ENCODE measurements around the gene AGER. TPM values are rescaled to one million over a fixed set of nuclear protein-coding genes. Genes with fewer than 3 reads are reported as not detected.

AGER gene
- 0.50 and 1.4 TPM in 2 replicates for total RNA-seq

DNA sequence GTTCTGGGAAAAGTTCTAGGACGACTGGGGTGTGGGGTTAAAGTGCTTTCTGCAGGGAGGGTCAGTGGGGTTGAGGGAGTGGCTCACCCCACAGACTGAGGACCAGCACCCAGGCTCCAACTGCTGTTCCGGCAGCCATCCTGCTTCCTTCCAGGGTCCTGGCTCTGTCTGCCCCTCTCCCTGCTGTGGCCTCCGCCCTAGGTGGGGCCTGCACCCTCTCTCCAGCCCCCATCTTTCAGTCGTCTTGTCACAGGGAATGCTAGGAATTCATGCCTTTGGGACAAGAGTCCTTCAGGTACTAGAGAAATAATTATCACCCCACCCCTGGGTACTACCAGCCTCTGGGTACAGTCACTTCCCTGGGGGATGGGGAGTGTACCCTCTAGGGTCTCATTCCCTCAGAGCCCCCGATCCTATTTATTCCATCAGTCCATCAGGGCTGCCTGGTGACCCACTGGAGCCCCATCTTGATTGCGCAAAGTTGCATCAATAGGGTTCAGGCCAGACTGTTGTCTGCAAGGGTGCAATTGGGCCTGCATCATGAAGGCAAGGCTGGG lies at the start of gene AGER:
Gene AGER, minus strand, starts transcription at position 170 of the 557 bp plus-strand sequence. Its CDS starts 31 bp downstream, at position 139.

DNA sequence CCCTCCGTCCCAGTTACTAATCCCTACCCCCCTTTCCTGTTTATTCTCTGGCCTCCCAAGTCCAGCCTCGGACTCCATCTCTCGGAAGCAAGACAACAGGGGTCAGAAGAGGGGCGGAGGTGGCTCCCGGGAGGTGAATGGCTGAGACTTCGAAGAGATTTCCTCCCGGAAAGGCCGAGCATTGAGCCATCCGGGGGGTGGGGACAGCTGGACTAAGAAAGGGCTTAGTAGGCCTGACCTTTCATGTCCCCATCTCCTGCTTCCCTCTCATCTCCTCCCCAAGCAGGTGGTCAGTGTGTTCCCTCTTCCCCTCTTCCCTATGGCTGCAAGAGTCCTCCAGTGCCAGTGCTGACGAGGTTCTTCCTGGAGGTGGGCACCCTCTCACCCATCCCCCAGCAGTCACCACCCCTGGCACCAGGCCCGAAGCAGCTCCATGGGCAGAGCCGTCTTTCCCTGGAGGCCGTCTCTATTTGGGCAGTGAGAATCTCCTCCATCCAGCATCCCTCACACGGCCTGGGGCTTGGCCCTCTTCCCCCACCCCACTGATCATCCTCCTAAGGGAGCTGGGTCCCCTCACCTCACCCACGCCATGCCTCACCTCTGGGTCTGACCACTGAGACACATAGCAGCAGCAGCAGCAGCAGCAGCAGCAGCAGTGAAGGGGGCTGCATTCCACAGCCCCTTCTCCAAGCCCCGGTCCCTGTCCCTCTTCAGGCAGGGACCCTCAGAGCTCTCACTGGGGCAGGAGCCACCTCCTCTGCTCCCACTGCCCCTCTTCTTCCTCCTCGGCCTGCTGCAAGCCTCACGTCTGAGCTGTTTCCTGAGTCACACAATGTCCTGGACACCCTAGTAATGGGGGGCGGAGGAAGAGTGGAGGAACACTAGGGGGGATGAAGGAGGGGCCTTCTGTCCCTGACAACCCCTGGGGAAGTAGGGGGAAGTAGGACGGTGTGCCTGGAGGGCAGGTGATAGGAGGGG lies 39.5 kb upstream of the AGER start, which contains the start of gene NOTCH4:
Gene NOTCH4, minus strand, starts transcription at position 810 of the 978 bp plus-strand sequence. Its CDS starts 139 bp downstream, at position 671.

DNA sequence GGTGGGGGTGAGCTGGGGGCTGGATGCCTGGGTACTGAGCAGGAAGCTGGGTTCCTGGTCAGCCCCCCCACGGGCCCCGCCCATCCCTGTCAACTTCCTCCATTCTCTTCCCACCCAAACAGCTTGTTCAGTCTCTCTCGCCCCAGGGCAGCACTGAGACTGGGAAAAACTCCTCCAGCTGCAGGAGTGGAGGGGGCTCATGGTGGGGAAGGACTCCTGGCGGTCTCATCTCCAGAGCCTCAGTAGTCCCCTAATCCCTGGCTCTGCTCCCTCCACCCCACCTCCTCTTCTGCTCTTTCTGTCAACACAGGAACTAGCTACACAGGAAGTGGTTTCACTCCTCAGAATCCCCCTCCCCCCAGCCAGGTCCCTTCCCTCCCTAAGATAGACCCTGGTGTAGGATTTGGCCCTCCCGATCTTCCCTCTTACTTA lies 8.6 kb upstream of the AGER start, which contains the start of gene GPSM3:
Gene GPSM3, minus strand, starts transcription at position 36 of the 432 bp plus-strand sequence. CDS start 130 bp downstream, outside the sequence.

DNA sequence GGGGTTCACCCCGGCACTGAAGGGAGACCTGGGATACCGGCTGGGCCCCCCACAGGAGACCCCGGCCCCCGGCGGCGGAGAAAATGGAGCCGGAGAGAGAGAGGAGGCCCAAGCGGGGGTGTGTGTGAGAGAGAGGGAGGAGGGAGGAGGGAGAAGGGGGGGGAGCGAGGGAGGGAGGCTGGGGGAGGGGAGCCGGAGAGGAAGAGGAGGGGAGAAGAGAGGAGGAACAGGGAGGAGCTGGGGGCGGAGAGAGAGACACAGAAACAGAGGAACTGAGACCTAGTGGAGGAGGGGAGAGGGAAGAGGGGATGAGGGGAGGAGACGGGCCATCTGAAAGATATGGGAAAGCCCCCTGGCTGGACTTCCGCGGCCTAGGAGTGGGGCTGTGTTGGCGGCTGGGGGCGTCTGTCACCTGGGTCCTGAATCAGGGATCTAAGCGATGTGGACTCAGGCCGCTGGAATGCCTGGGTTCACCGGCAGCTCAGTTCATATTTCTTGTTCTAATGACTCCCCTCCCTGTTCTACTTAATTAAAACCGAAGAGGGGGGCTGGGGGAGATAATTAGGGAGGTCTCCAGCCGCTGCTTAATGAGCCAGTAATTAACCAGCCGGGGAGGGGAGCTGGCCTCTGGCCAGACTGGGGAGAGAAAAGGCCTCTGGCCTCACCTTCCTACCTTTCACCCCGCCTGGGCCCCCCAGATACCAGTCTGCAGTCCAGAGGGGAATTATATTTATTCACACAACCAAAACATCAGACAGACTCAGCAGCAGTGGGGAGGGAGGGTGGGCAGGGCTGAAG lies 6.2 kb upstream of the AGER start, which contains the start of gene PBX2:
Gene PBX2, minus strand, starts transcription at position 149 of the 798 bp plus-strand sequence. CDS start 287 bp downstream, outside the sequence.

DNA sequence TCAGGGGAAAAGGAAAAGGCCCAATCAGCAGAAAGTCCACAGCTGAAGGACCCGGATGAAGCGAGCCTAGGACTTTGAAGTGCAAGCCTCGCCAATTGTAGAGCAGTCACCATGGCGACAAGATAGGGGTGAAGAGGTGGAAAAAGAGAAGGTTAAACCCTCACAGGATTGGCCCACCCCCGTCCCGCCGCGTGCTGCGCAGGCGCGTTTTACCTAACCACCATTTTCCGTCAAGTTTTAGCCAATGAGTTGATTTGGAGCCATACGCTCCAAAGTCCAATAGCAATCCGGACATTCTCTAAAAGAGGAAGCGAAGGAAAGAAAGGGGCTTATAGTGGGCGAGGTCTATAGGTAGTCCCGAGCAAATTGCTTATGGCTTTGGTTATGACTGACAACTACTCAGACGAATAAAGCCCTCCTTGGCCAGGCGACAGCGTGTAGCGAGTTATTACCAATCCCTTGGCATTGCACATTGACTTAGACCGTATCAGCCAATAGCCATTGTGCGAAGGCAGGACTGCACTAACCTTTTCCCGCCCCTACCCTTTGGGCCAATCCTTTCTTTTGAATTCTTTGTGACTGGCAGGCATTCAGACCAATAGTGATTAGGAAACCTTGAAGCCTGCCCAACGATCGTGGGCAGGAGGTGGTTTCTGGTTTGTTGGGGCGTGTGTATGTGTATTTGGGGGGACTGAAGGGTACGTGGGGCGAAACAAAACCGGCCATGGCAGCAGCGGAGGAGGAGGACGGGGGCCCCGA lies 6.1 kb downstream of the AGER start, which contains the start of gene RNF5:
Gene RNF5, plus strand, starts transcription at position 618 of the 759 bp plus-strand sequence. Its CDS starts 107 bp downstream, at position 725.

DNA sequence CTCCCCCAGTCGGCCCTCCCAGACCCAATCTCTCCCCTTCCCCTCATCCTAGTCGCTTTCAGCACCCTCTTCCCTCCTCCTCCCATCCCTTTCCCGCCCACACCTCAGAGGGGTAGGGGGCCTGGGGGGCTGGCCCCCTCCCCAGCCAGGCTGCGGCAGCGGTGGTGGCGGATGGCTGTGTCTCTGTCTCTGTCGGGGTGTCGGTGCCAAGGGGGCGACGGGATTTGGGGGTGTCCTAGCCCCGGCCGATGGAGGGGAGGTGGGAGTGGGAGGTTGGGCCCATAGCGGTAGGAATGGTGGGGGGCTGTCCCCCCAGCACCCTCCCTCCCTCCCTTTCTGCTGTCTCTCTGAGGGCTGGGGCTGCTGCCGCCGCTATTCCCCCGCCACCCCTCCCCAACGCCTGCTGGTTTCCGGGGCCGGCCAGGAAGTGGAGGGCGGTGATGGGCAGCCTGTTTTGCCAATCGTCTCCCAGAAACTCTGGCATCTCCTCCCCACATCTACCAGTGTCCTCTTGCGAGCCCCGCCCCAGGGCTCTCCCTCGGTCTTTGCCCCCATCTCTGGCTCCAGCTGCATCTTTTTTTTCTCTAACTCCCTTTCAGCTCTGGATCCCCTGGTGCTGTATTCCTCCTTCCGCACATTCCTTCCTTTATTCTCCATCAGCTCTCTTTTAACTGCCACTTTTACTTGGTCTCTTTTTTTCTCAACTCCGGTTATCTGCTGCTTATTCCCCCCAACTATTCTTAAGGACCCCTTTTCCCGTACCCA lies 8.2 kb downstream of the AGER start, which contains the start of gene AGPAT1:
Gene AGPAT1, minus strand, starts transcription at position 374 of the 765 bp plus-strand sequence. CDS start 4,588 bp downstream, outside the sequence.

DNA sequence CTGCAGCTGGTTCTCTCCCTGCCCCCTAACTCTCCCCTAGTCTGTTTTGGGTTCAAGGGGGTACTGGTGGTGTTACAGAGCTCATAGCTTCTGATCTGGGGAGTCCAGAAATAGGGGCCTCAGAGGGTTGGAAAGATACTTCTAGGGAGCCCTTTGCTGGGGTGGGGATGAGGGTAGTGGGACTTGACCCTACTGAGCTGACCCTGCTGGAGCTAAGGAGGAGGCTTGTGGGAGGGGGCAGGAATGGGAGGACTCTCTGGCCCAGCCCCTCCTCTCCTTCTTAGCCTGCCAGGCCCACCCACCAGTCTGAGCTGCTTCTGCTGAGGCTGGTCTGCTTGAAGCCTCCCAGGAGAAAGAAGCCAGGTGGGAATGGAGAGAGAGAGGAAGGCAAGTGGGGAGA lies 19.8 kb downstream of the AGER start, which contains the start of gene EGFL8:
Gene EGFL8, plus strand, starts transcription at position 301 of the 400 bp plus-strand sequence. CDS start 1,571 bp downstream, outside the sequence.

DNA sequence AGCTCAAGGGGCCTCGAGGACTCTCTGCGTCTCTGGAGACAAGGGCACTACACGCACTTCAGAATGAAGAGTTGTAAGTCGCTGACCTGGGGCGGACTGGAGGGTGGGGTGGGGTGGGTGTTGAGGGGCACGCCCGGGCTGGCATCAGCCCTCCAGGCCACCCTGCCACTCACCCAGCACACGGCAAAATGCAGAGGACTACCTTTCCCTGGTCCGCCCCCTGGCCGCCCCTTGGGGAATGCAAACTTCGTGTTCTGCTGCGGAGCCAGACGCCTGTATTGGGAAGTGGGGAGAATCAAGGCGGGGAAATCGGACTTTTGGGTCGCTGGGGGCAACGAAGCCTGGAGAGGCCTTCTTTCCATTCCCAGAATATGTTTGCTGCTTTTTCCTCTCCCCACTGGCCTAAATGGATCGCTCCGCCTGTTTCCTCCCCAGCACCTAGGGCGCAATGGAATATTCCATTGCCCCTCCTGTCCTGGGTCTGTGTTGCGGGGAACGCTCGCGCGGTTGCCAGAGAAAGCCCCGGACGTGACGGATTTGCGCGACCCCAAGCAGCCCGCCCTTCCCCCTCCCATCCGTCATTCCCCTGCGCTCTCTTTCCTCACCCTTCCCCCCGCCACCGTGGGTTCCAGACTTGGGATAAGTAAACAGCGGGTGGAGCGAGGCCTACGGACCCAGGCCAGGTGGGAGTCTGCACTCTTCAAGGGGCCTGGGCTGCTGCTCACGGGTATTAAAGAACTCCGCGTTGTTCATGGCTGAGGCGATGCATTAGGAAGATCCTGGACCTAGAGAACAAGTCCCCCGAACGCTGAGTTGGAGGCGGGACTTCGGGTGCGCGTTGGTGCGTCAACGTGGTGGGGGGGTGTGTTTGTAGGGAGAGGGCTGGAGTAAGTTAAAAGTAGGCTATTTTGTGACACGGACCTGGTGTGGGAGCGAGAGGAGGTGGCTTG lies 30.2 kb downstream of the AGER start, which contains the start of gene PPT2:
Gene PPT2, plus strand, starts transcription at position 578 of the 950 bp plus-strand sequence. CDS start 454 bp downstream, outside the sequence.

DNA sequence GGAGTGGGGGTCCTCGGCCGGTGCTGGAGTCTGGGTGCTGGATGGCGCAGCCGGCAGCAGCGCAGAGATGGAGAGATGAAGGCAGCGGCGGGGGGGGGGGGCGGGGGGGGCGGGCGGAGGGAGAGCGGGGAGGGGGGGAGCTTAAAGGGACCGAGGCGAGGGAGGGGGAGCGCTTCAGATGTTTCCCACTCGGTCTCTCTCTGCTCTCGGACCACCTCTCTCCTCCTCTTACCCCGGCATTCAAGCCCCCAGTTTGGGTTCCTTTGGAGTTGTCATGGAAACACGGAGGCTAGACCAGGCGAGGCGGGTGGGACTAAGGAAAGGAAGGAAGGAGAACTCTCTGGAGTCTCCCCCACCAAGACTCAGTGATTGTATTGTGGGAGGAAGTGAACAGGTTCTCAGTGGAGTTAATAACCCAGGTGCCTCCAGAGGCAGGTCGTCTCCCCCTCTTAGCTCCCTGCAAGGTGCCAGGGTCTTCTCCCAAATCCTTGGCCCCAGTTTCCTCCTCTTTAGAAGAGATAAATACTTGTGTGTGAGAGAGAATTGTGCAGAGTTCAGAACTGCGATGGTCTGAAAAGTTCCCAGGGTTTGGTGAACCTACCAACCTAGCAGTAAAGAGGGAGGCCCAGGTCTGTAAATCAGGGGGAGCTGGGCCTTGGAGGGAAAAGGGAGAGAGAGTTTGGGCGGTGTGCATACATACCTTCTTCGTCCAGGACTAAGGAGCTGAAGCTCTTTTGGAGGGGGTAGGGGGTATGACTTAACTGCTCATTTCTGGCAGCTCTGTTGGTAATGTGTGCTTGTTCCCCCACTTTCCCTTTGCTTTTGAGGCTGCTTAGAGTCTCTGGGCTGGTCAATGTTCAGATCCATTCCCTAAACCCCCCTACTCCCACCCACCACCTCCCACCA lies 31.9 kb downstream of the AGER start, which contains the start of gene PRRT1:
Gene PRRT1, minus strand, starts transcription at position 77 of the 906 bp plus-strand sequence. CDS start 112 bp downstream, outside the sequence.

Other genes with a start within 250 kb of the AGER start
- 47.7 and 56.5 TPM in 2 replicates for gene CFB, start 238.2 kb downstream of the AGER start, total RNA-seq
- gene NELFE, start 225.3 kb downstream of the AGER start, total RNA-seq = 55.8 and 57.5 TPM in 2 replicates
- gene SKIC2, start 225.1 kb downstream of the AGER start, total RNA-seq = 24.6 and 28.9 TPM in 2 replicates
- 11.5 and 15.8 TPM in 2 replicates for gene DXO, start 212.1 kb downstream of the AGER start, total RNA-seq
- 39.7 and 65.0 TPM in 2 replicates for gene C4A, start 202.2 kb downstream of the AGER start, total RNA-seq
- 25.2 and 46.6 TPM in 2 replicates for gene C4B, start 169.5 kb downstream of the AGER start, total RNA-seq
- gene CYP21A2, start 145.8 kb downstream of the AGER start, total RNA-seq = 0.15 TPM in 1 of 2 replicates, not detected in the other
- gene TNXB, start 74.9 kb downstream of the AGER start, total RNA-seq = 35.8 and 38.3 TPM in 2 replicates
- 31.5 and 31.7 TPM in 2 replicates for gene ATF6B, start 56.0 kb downstream of the AGER start, total RNA-seq
- 4.3 and 4.7 TPM in 2 replicates for gene FKBPL, start 54.0 kb downstream of the AGER start, total RNA-seq
- gene PRRT1, start 32.3 kb downstream of the AGER start, total RNA-seq = 1.1 and 1.8 TPM in 2 replicates
- 9.5 and 18.3 TPM in 2 replicates for gene PPT2, start 30.1 kb downstream of the AGER start, total RNA-seq
- gene EGFL8, start 19.7 kb downstream of the AGER start, total RNA-seq = 0.12 and 0.29 TPM in 2 replicates
- gene AGPAT1, start 8.2 kb downstream of the AGER start, total RNA-seq = 43.9 and 51.3 TPM in 2 replicates
- 27.9 and 29.6 TPM in 2 replicates for gene RNF5, start 5.8 kb downstream of the AGER start, total RNA-seq
- 32.2 and 34.1 TPM in 2 replicates for gene PBX2, start 5.9 kb upstream of the AGER start, total RNA-seq
- 1.6 and 1.9 TPM in 2 replicates for gene GPSM3, start 8.4 kb upstream of the AGER start, total RNA-seq
- gene NOTCH4, start 39.8 kb upstream of the AGER start, total RNA-seq = 3.9 and 5.3 TPM in 2 replicates
- not detected in 2 replicates for gene TSBP1, start 187.7 kb upstream of the AGER start, total RNA-seq
- not detected in 2 replicates for gene BTNL2, start 222.9 kb upstream of the AGER start, total RNA-seq